ENCODE results near the gene NTNG1. TPM values are rescaled to one million over a fixed set of nuclear protein-coding genes. Genes with fewer than 3 reads are reported as not detected.

The NTNG1 gene
- total RNA-seq, 1 donor from 2014 or later, result 1.1 TPM

GRCh38 chr1:107401704-107402103 is 260.9 kb downstream of the NTNG1 start:
- Mint-ChIP-seq H3K36me3 (ENCODE audit: insufficient read depth) (no peaks in the 10 kb centered on the region), H3K27ac (no peak overlapping the region), H3K27me3 (no peaks in the 10 kb centered on the region), H3K4me1 (ENCODE audit: low read depth) (no peaks in the 10 kb centered on the region), H3K9me3 (ENCODE audit: low read depth) (no peaks in the 10 kb centered on the region), H3K4me3 (ENCODE audit: low read depth) (no peak overlapping the region)
- no peak for TF ChIP-seq CTCF (IDR thresholded peaks at IDR 0.05; ENCODE audit: unreplicated experiment)
- no peak for DNase-seq (ENCODE audit: low spot score, unreplicated experiment)

GRCh38 chr1:107404756-107405155 is 263.9 kb downstream of the NTNG1 start:
- no peak overlapping the region for H3K27ac Mint-ChIP-seq
- no peak overlapping the region for H3K4me3 Mint-ChIP-seq (ENCODE audit: low read depth)
- no peaks in the 10 kb centered on the region for H3K27me3 Mint-ChIP-seq
- H3K9me3 Mint-ChIP-seq (ENCODE audit: low read depth), result no peaks in the 10 kb centered on the region
- no peaks in the 10 kb centered on the region for H3K36me3 Mint-ChIP-seq (ENCODE audit: insufficient read depth)
- TF ChIP-seq CTCF (IDR thresholded peaks at IDR 0.05; ENCODE audit: unreplicated experiment), result no peak
- H3K4me1 Mint-ChIP-seq (ENCODE audit: low read depth), result no peaks in the 10 kb centered on the region
- DNase-seq (ENCODE audit: low spot score, unreplicated experiment), result no peak

GRCh38 chr1:107405236-107405635 is 264.4 kb downstream of the NTNG1 start:
- no peak overlapping the region for H3K27ac Mint-ChIP-seq
- no peak for TF ChIP-seq CTCF (IDR thresholded peaks at IDR 0.05; ENCODE audit: unreplicated experiment)
- no peaks in the 10 kb centered on the region for H3K4me1 Mint-ChIP-seq (ENCODE audit: low read depth)
- H3K27me3 Mint-ChIP-seq, result no peaks in the 10 kb centered on the region
- H3K9me3 Mint-ChIP-seq (ENCODE audit: low read depth), result no peaks in the 10 kb centered on the region
- H3K36me3 Mint-ChIP-seq (ENCODE audit: insufficient read depth), result no peaks in the 10 kb centered on the region
- DNase-seq (ENCODE audit: low spot score, unreplicated experiment), result no peak
- no peak overlapping the region for H3K4me3 Mint-ChIP-seq (ENCODE audit: low read depth)

GRCh38 chr1:107407011-107407410 is 266.2 kb downstream of the NTNG1 start:
- no peak overlapping the region for H3K27ac Mint-ChIP-seq
- H3K4me3 Mint-ChIP-seq (ENCODE audit: low read depth), result no peak overlapping the region
- no peaks in the 10 kb centered on the region for H3K9me3 Mint-ChIP-seq (ENCODE audit: low read depth)
- no peak for DNase-seq (ENCODE audit: low spot score, unreplicated experiment)
- no peaks in the 10 kb centered on the region for H3K4me1 Mint-ChIP-seq (ENCODE audit: low read depth)
- H3K27me3 Mint-ChIP-seq, result no peaks in the 10 kb centered on the region
- no peaks in the 10 kb centered on the region for H3K36me3 Mint-ChIP-seq (ENCODE audit: insufficient read depth)
- no peak for TF ChIP-seq CTCF (IDR thresholded peaks at IDR 0.05; ENCODE audit: unreplicated experiment)

GRCh38 chr1:107413546-107413945 is 272.7 kb downstream of the NTNG1 start:
- H3K4me1 Mint-ChIP-seq (ENCODE audit: low read depth), result peaks cover 1% of the 10 kb centered on the region
- DNase-seq (ENCODE audit: low spot score, unreplicated experiment), result no peak
- no peak for TF ChIP-seq CTCF (IDR thresholded peaks at IDR 0.05; ENCODE audit: unreplicated experiment)
- H3K27me3 Mint-ChIP-seq, result no peaks in the 10 kb centered on the region
- H3K9me3 Mint-ChIP-seq (ENCODE audit: low read depth), result no peaks in the 10 kb centered on the region
- H3K4me3 Mint-ChIP-seq (ENCODE audit: low read depth), result no peak overlapping the region
- H3K27ac Mint-ChIP-seq, result no peak overlapping the region
- no peaks in the 10 kb centered on the region for H3K36me3 Mint-ChIP-seq (ENCODE audit: insufficient read depth)
